ENCODE measurements around the gene ARHGEF2. TPM values are rescaled to one million over a fixed set of nuclear protein-coding genes. Genes with fewer than 3 reads are reported as not detected.

The ARHGEF2 gene
- total and polyA plus RNA-seq, 10 of the 15 experiments (the other 5 are each of a cell fraction or from before 2014, with no cell fraction given), result 8.1 to 113 (median 69.9) TPM

GRCh38 chr1:156020293-156021092 is 42.1 kb upstream of the ARHGEF2 start, which contains the start of gene SSR2 (continued):
- TF ChIP-seq ESRRA (IDR thresholded peaks at IDR 0.05; ENCODE audit: low read length), result no peak
- 0 out of 6 replicates have a peak, but pooled peaks of 1 of the 3 experiments have one; percentile 9 for TF ChIP-seq CTCF (IDR thresholded peaks at IDR 0.05 in 2 of 3, conservative IDR thresholded peaks at IDR 0.05 in 1 of 3; ENCODE audit: control insufficient read depth in 2 of 3, extremely low read depth in 1 of 3, insufficient read depth in 1 of 3, low read depth in 3 of 3, low read length in 3 of 3)
- TF ChIP-seq SREBF2 (IDR thresholded peaks at IDR 0.05; ENCODE audit: low read length), result no peak
- peak; percentile 91 for TF ChIP-seq POLR2A (IDR thresholded peaks at IDR 0.05; ENCODE audit: low read depth, low read length)
- TF ChIP-seq, protein P1, sequence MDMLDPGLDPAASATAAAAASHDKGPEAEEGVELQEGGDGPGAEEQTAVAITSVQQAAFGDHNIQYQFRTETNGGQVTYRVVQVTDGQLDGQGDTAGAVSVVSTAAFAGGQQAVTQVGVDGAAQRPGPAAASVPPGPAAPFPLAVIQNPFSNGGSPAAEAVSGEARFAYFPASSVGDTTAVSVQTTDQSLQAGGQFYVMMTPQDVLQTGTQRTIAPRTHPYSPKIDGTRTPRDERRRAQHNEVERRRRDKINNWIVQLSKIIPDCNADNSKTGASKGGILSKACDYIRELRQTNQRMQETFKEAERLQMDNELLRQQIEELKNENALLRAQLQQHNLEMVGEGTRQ (IDR thresholded peaks at IDR 0.05; ENCODE audit: borderline replicate concordance, low read depth, low read length), result no peak
- TF ChIP-seq NFXL1 (IDR thresholded peaks at IDR 0.05; ENCODE audit: borderline replicate concordance), result no peak
- TF ChIP-seq SIX5 (IDR thresholded peaks at IDR 0.05; ENCODE audit: low read depth, low read length, severe bottlenecking), result peak; percentile 93
- 0 out of 2 replicates have a peak, but pooled peaks have one; percentile 11 for TF ChIP-seq PAX5 (IDR thresholded peaks at IDR 0.05; ENCODE audit: borderline replicate concordance, low read depth, low read length)
- no peak for TF ChIP-seq ZNF274 (IDR thresholded peaks at IDR 0.05; ENCODE audit: insufficient read depth, insufficient read length)
- no peak for TF ChIP-seq ZSCAN29 (IDR thresholded peaks at IDR 0.05)
- peak; percentile 96 for TF ChIP-seq GABPA (IDR thresholded peaks at IDR 0.05; ENCODE audit: low read depth)
- TF ChIP-seq, protein P2, sequence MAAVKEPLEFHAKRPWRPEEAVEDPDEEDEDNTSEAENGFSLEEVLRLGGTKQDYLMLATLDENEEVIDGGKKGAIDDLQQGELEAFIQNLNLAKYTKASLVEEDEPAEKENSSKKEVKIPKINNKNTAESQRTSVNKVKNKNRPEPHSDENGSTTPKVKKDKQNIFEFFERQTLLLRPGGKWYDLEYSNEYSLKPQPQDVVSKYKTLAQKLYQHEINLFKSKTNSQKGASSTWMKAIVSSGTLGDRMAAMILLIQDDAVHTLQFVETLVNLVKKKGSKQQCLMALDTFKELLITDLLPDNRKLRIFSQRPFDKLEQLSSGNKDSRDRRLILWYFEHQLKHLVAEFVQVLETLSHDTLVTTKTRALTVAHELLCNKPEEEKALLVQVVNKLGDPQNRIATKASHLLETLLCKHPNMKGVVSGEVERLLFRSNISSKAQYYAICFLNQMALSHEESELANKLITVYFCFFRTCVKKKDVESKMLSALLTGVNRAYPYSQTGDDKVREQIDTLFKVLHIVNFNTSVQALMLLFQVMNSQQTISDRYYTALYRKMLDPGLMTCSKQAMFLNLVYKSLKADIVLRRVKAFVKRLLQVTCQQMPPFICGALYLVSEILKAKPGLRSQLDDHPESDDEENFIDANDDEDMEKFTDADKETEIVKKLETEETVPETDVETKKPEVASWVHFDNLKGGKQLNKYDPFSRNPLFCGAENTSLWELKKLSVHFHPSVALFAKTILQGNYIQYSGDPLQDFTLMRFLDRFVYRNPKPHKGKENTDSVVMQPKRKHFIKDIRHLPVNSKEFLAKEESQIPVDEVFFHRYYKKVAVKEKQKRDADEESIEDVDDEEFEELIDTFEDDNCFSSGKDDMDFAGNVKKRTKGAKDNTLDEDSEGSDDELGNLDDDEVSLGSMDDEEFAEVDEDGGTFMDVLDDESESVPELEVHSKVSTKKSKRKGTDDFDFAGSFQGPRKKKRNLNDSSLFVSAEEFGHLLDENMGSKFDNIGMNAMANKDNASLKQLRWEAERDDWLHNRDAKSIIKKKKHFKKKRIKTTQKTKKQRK (IDR thresholded peaks at IDR 0.05; ENCODE audit: low read depth, low read length), result no peak
- no peak for TF ChIP-seq YBX1 (IDR thresholded peaks at IDR 0.05)
- no peak for TF ChIP-seq NFYA (IDR thresholded peaks at IDR 0.05; ENCODE audit: borderline replicate concordance, low read depth, low read length)
- TF ChIP-seq ATF7 (IDR thresholded peaks at IDR 0.05; ENCODE audit: low read depth), result no peak
- TF ChIP-seq CREB1 (IDR thresholded peaks at IDR 0.05; ENCODE audit: low read depth), result peak; percentile 89
- TF ChIP-seq, protein P3, sequence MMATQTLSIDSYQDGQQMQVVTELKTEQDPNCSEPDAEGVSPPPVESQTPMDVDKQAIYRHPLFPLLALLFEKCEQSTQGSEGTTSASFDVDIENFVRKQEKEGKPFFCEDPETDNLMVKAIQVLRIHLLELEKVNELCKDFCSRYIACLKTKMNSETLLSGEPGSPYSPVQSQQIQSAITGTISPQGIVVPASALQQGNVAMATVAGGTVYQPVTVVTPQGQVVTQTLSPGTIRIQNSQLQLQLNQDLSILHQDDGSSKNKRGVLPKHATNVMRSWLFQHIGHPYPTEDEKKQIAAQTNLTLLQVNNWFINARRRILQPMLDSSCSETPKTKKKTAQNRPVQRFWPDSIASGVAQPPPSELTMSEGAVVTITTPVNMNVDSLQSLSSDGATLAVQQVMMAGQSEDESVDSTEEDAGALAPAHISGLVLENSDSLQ (IDR thresholded peaks at IDR 0.05), result peak; percentile 10; the same call in 1 of the 2 replicates
- no peak for TF ChIP-seq NRF1 (conservative IDR thresholded peaks at IDR 0.05; ENCODE audit: low read depth, low read length)
- TF ChIP-seq, protein P4, sequence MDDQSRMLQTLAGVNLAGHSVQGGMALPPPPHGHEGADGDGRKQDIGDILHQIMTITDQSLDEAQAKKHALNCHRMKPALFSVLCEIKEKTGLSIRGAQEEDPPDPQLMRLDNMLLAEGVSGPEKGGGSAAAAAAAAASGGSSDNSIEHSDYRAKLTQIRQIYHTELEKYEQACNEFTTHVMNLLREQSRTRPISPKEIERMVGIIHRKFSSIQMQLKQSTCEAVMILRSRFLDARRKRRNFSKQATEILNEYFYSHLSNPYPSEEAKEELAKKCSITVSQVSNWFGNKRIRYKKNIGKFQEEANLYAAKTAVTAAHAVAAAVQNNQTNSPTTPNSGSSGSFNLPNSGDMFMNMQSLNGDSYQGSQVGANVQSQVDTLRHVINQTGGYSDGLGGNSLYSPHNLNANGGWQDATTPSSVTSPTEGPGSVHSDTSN (IDR thresholded peaks at IDR 0.05; ENCODE audit: insufficient replicate concordance, low read depth, low read length), result no peak
- no peak for TF ChIP-seq MTA2 (IDR thresholded peaks at IDR 0.05; ENCODE audit: low read depth)

Data from GM12878 (cell line).